Measurements from ENCODE around the gene IFITM5.

GRCh38 chr11:282171-282570, 17.2 kb downstream of the IFITM5 start:
- TF ChIP-seq CTCF (IDR thresholded peaks at IDR 0.05) = no peak
- TF ChIP-seq POLR2A (IDR thresholded peaks at IDR 0.05) = no peak
- no peak for TF ChIP-seq EP300 (IDR thresholded peaks at IDR 0.05)

Data from suprapubic skin (tissue), 3 donors.